CD8-positive, alpha-beta memory T cell (primary cell): ENCODE results near the gene AHDC1. TPM values are rescaled to one million over a fixed set of nuclear protein-coding genes. Genes with fewer than 3 reads are reported as not detected.
"Not testable (repeated sequence)": the region's sequence is repeated elsewhere in the genome, so short reads cannot be mapped to it uniquely, and the experiment has no call there.

ENCODE experiments used
- CTCF ChIA-PET: fragments of 350-600 bp; sonication (Branson Sonifier 250); formaldehyde crosslinking; loops from one replicate; lab custom pipeline; 2021; ENCODE audit warnings: antibody characterized with exemption; lab: Charles Lee
- POLR2A ChIA-PET: fragments of 350-600 bp; sonication (Branson Sonifier 250); formaldehyde crosslinking; loops from one replicate; lab custom pipeline; 2021; ENCODE audit warnings: antibody characterized with exemption; lab: Charles Lee
- DNase-seq, 5 donors: peaks; one replicate each; pipeline versions ENCODE4 v3.0.0 to v3.0.0-alpha.2; 2020 to 2022; ENCODE audit warnings: mixed read lengths in 1 of 5
- H3K27ac ChIP-seq: one replicate; pipeline ENCODE4 v1.7.0; 2013; ENCODE audit warnings: low read depth, mild to moderate bottlenecking, low read length, moderate library complexity
- H3K27me3 ChIP-seq: 2 replicates; pipeline ENCODE4 v1.7.0; 2013; ENCODE audit warnings: low read length, mild to moderate bottlenecking; ENCODE audit not compliant: insufficient read depth, poor library complexity, severe bottlenecking
- H3K36me3 ChIP-seq: 2 replicates; pipeline ENCODE4 v1.7.0; 2013; ENCODE audit warnings: mild to moderate bottlenecking, low read length, moderate library complexity; ENCODE audit not compliant: insufficient read depth
- H3K4me1 ChIP-seq: 2 replicates; pipeline ENCODE4 v1.7.0; 2013; ENCODE audit warnings: mild to moderate bottlenecking, low read length, moderate library complexity; ENCODE audit not compliant: insufficient read depth
- H3K4me3 ChIP-seq: 2 replicates; pipeline ENCODE4 v1.7.0; 2013; ENCODE audit warnings: mild to moderate bottlenecking, low read length
- H3K9me3 ChIP-seq: 2 replicates; pipeline ENCODE4 v1.7.0; 2013; ENCODE audit warnings: mild to moderate bottlenecking, low read length
- H3K27ac Mint-ChIP-seq, 8 donors: one replicate each; pipeline ENCODE4 v1.8.0; 2020 to 2021; ENCODE audit warnings: mixed read lengths in 8 of 8, mild to moderate bottlenecking in 6 of 8, inconsistent platforms in 3 of 8, moderate library complexity in 3 of 8
- H3K27me3 Mint-ChIP-seq, 2 donors: one replicate each; pipeline ENCODE4 v1.8.0; 2020 to 2021; ENCODE audit warnings: mixed read lengths in 2 of 2, mild to moderate bottlenecking in 1 of 2, moderate library complexity in 1 of 2
- H3K36me3 Mint-ChIP-seq, 3 donors: one replicate each; pipeline ENCODE4 v1.8.0; 2020 to 2021; ENCODE audit warnings: mixed read lengths in 3 of 3, inconsistent platforms in 1 of 3, mild to moderate bottlenecking in 1 of 3
- H3K4me1 Mint-ChIP-seq, 3 donors: one replicate each; pipeline ENCODE4 v1.8.0; 2020 to 2021; ENCODE audit warnings: mixed read lengths in 3 of 3, inconsistent platforms in 1 of 3, mild to moderate bottlenecking in 1 of 3
- H3K4me3 Mint-ChIP-seq, 7 donors: one replicate each; pipeline ENCODE4 v1.8.0; 2020 to 2021; ENCODE audit warnings: mixed read lengths in 7 of 7, mild to moderate bottlenecking in 6 of 7, moderate library complexity in 4 of 7, inconsistent platforms in 2 of 7
- H3K9me3 Mint-ChIP-seq, 5 donors: one replicate each; pipeline ENCODE4 v1.8.0; 2020 to 2022; ENCODE audit warnings: mixed read lengths in 5 of 5, mild to moderate bottlenecking in 3 of 5, moderate library complexity in 2 of 5, inconsistent platforms in 1 of 5
- polyA plus RNA-seq: library from polyadenylated mRNA; unstranded; fragments of 300-500 nt; fragmentation: Illumina TruSeq; gene quantifications from one replicate; pipeline ENCODE4 v1.2.3, GENCODE V29; 2021
- total RNA-seq, 2 experiments: library from RNA; stranded (reverse); gene quantifications; one replicate each; pipeline ENCODE4 v1.2.3, GENCODE V29; 2021

The AHDC1 gene
- total and polyA plus RNA-seq, 3 experiments from 2014 or later, result 1.9 to 11.5 (median 11.5) TPM

DNA sequence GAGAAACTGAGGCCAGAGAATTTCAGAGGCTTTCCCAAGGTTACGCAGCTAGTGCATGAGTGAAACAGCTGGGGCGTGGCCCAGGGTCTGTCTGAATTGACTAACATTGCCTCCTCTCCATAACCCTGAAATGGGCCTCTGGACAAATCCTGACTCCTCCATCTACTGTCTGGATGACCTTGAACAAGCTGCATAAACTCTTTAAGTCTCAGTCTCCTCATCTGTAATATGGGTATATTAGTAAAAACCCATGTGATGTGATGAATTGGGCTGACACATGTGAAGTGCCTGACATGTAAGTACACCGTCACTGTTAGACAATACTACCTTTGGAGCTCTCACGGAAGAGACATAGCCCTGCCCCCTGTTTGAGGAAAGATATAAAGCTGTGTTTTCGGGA is 43.4 kb upstream of the AHDC1 start:
- Mint-ChIP-seq H3K9me3 (no peaks in the 10 kb centered on the region), H3K27me3 (peaks cover 0 to 1% of the 10 kb centered on the region in 2 donors), H3K4me3 (no peak overlapping the region), H3K36me3 (no peaks in the 10 kb centered on the region), H3K27ac (peak overlapping the region in 1 of 8 donors; percentile 7), H3K4me1 (peaks cover 15 to 24% (median 16%) of the 10 kb centered on the region in 3 donors)
- Histone ChIP-seq H3K9me3 (no peaks in the 10 kb centered on the region), H3K36me3 (no peaks in the 10 kb centered on the region), H3K4me3 (no peak overlapping the region), H3K27me3 (no peaks in the 10 kb centered on the region), H3K4me1 (peaks cover 22% of the 10 kb centered on the region), H3K27ac (no peak overlapping the region)
- ChIA-PET POLR2A (interaction anchor here (0.7 kb wide), 1 partner anchor 11 kb away, joined by 3 read pairs; no protein-coding TSS in a partner anchor), CTCF (interaction anchor here (1.3 to 2.5 kb wide), 5 partner anchors 9 to 41 kb away, joined by 3 to 14 read pairs (median 5); no protein-coding TSS in a partner anchor)
- no peak for DNase-seq

DNA sequence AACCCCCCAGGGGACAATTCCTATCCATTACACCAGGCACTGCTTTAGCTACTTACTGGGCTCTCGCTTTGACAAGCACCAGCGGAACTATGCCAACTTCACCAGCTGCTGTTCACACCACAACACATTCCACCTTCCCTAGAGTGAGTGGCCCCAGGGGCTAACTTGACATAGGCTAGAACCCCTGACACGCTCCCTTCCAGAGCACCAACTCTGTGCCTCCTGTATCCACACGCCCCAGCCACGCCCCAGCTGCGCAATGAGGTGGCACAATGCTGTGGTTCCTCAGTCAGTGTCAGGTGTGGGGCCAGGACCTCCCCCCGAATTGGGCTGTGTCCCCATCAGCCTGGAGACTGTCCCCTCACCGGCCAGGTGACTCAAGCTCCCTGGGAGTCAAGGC is 42.7 kb upstream of the AHDC1 start:
- no peaks in the 10 kb centered on the region for H3K36me3 ChIP-seq
- peaks cover 22% of the 10 kb centered on the region for H3K4me1 ChIP-seq
- no peaks in the 10 kb centered on the region for H3K27me3 ChIP-seq
- no peak overlapping the region for H3K27ac ChIP-seq
- no peaks in the 10 kb centered on the region for H3K36me3 Mint-ChIP-seq
- H3K9me3 ChIP-seq, result no peaks in the 10 kb centered on the region
- no peak for DNase-seq
- ChIA-PET POLR2A (interaction anchor here (0.7 kb wide), 1 partner anchor 12 kb away, joined by 3 read pairs; no protein-coding TSS in a partner anchor), CTCF (interaction anchor here (1.1 to 2.5 kb wide), 6 partner anchors 10 to 40 kb away, joined by 3 to 14 read pairs (median 4); no protein-coding TSS in a partner anchor)
- H3K27me3 Mint-ChIP-seq, result peaks cover 0 to 1% of the 10 kb centered on the region in 2 donors
- no peak overlapping the region for H3K4me3 ChIP-seq
- H3K4me1 Mint-ChIP-seq, result peaks cover 15 to 24% (median 16%) of the 10 kb centered on the region in 3 donors
- H3K9me3 Mint-ChIP-seq, result no peaks in the 10 kb centered on the region
- H3K4me3 Mint-ChIP-seq, result no peak overlapping the region
- H3K27ac Mint-ChIP-seq, result peak overlapping the region in 1 of 8 donors; percentile 43

DNA sequence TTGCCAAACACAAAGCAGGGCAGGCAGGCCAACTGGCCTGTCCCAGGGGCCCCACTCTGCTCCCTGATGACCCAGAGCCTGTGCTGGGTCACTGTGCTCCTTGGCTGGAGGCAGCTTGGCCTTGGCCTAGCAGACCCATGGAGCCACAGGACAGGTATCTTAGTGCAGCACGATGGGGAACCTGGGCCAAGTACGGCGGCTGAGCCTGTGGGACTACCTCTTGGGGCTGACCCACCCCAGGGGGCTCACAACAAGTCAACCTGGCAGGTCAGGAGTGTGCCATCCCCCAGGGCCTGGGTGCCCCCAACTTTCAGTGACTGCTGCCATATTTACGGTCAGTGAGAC is 41.1 kb upstream of the AHDC1 start:
- Mint-ChIP-seq H3K27me3 (peaks cover 0 to 1% of the 10 kb centered on the region in 2 donors), H3K4me3 (no peak overlapping the region), H3K9me3 (no peaks in the 10 kb centered on the region), H3K4me1 (peaks cover 14 to 16% (median 15%) of the 10 kb centered on the region in 3 donors), H3K27ac (peak overlapping the region in 1 of 8 donors; percentile 77), H3K36me3 (no peaks in the 10 kb centered on the region)
- H3K36me3 ChIP-seq, result no peaks in the 10 kb centered on the region
- no peaks in the 10 kb centered on the region for H3K27me3 ChIP-seq
- CTCF ChIA-PET, result interaction anchor here (0.9 to 4.2 kb wide), 6 partner anchors 14 to 88 kb away, joined by 3 to 56 read pairs (median 4); partner anchors contain the start of genes FAM76A and IFI6
- H3K9me3 ChIP-seq, result no peaks in the 10 kb centered on the region
- POLR2A ChIA-PET, result interaction anchor here (0.8 kb wide), 1 partner anchor 40 kb away, joined by 3 read pairs; no protein-coding TSS in a partner anchor
- DNase-seq, result no peak
- H3K4me3 ChIP-seq, result no peak overlapping the region
- peaks cover 15% of the 10 kb centered on the region for H3K4me1 ChIP-seq
- H3K27ac ChIP-seq, result no peak overlapping the region

DNA sequence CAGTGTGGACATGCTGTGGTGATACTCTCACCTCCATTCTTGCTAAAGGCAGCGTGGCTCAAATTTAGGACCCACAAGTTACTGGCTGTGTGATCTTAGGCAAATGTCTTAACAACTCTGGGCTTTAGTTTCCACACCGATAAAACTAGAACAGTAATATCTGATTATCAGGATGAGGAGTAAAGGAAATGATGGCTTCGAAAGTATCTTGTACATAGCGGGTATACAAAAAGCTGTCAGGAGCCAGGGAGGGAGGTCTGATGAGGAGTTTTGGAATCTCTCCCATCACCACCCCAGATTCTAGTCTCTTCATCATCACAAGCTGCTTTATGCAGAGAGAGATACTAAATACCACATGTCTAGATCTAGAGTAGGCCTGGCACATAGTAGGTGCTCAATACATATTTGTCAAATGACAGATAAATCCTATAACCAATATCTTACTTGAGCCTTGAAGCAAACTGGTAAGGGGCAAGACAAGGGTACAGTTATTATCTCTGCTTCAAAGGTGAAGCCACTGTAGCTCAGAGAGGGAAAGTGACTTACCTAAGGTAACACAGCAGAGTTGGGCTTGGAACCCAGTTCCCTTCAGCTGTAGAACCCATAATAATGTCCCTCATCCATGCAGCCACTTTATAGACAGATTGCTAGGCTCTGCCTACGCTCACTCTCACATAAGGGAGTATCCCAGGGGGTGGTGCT is 40.6 kb upstream of the AHDC1 start:
- Mint-ChIP-seq H3K9me3 (no peaks in the 10 kb centered on the region), H3K27me3 (peaks cover 0 to 1% of the 10 kb centered on the region in 2 donors), H3K36me3 (no peaks in the 10 kb centered on the region), H3K4me3 (no peak overlapping the region), H3K27ac (peak overlapping the region in 7 of 8 donors; percentile 23 to 81 (median 72)), H3K4me1 (peaks cover 14 to 16% (median 15%) of the 10 kb centered on the region in 3 donors)
- CTCF ChIA-PET, result interaction anchor here (0.9 to 4.2 kb wide), 7 partner anchors 12 to 88 kb away, joined by 3 to 56 read pairs (median 5); partner anchors contain the start of genes FAM76A and IFI6
- Histone ChIP-seq H3K9me3 (no peaks in the 10 kb centered on the region), H3K27me3 (no peaks in the 10 kb centered on the region), H3K36me3 (no peaks in the 10 kb centered on the region), H3K4me1 (peaks cover 14% of the 10 kb centered on the region), H3K27ac (no peak overlapping the region), H3K4me3 (no peak overlapping the region)
- POLR2A ChIA-PET, result interaction anchor here (0.8 kb wide), 1 partner anchor 39 kb away, joined by 3 read pairs; no protein-coding TSS in a partner anchor
- DNase-seq, result no peak

DNA sequence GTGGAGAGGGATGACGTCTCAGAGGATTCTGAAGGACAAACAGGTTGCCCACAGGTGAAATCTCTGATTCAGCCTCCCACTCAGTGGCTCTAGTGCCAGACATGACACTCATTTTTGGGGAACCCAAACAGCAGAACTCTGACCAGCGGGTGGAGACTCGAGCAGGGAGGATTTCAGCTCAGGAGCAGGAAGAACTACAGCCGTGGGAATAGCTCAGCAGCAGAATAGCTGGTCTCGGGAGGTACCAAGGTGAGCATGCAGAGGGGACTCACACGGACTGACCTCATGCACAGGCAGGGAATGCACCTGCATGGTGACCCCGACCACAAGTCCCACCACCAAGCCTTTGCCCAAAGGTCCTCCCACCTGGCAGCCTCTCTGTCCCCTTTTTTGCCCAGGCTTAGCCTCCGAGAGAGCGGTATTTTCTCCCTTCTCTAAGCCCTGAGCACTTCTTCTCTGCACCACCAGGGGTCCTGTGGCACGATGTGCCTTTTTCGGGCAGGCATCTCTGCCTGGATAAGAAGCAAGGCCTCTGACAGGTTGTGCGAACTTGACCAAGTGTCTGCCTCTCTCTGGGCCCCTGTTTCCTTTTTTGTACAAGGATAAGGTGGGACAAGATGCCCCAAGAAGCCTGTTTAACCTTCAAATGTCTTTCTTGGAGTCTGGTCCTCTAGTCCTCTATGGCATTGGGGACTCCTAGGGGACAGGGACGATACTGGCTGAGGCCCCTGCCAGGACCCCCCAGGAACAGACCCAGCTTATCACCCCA is 39.8 kb upstream of the AHDC1 start:
- H3K27ac Mint-ChIP-seq, result peak overlapping the region; percentile 23 to 81 (median 60)
- CTCF ChIA-PET, result interaction anchor here (0.9 to 4.2 kb wide), 12 partner anchors 12 to 87 kb away, joined by 3 to 56 read pairs (median 4); partner anchors contain the start of genes FAM76A and IFI6
- Histone ChIP-seq H3K36me3 (no peaks in the 10 kb centered on the region), H3K27ac (no peak overlapping the region), H3K27me3 (no peaks in the 10 kb centered on the region), H3K9me3 (no peaks in the 10 kb centered on the region), H3K4me3 (no peak overlapping the region), H3K4me1 (peaks cover 14% of the 10 kb centered on the region)
- H3K9me3 Mint-ChIP-seq, result no peaks in the 10 kb centered on the region
- H3K27me3 Mint-ChIP-seq, result peaks cover 0 to 1% of the 10 kb centered on the region in 2 donors
- DNase-seq, result peak; percentile 53 to 82 (median 64)
- H3K4me3 Mint-ChIP-seq, result no peak overlapping the region
- POLR2A ChIA-PET, result interaction anchor here (0.7 kb wide), 1 partner anchor 19 kb away, joined by 3 read pairs; no protein-coding TSS in a partner anchor
- no peaks in the 10 kb centered on the region for H3K36me3 Mint-ChIP-seq
- peaks cover 14 to 21% (median 15%) of the 10 kb centered on the region in 3 donors for H3K4me1 Mint-ChIP-seq

DNA sequence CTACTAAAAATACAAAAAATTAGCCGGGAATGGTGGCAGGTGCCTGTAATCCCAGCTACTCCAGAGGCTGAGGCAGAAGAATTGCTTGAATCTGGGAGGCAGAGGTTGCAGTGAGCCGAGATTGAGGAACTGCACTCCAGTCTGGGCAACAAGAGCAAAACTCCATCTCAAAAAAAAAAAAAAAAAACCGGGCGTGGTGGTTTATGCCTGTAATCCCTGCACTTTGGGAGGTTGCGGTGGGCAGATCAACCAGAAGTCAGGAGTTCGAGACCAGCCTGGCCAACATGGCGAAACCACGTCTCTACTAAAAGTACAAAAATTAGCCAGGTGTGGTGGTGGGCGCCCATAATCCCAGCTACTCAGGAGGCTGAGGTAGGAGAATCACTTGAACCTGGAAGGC is 36.6 kb upstream of the AHDC1 start:
- not testable (repeated sequence) for H3K36me3 ChIP-seq, DNase-seq, H3K9me3 Mint-ChIP-seq, H3K9me3 ChIP-seq, H3K4me3 ChIP-seq, H3K36me3 Mint-ChIP-seq, H3K27ac Mint-ChIP-seq, H3K4me3 Mint-ChIP-seq, H3K27me3 ChIP-seq, H3K27me3 Mint-ChIP-seq, H3K27ac ChIP-seq
- POLR2A ChIA-PET, result interaction anchor here (0.6 to 0.7 kb wide), 3 partner anchors 10 to 294 kb away, joined by 3 to 6 read pairs (median 3); no protein-coding TSS in a partner anchor
- peaks cover 25 to 42% (median 28%) of the 10 kb centered on the region in 3 donors for H3K4me1 Mint-ChIP-seq
- peaks cover 22% of the 10 kb centered on the region for H3K4me1 ChIP-seq
- CTCF ChIA-PET, result interaction anchor here (0.9 to 2.0 kb wide), 7 partner anchors 11 to 284 kb away, joined by 3 to 7 read pairs (median 4); partner anchors contain the start of gene IFI6

DNA sequence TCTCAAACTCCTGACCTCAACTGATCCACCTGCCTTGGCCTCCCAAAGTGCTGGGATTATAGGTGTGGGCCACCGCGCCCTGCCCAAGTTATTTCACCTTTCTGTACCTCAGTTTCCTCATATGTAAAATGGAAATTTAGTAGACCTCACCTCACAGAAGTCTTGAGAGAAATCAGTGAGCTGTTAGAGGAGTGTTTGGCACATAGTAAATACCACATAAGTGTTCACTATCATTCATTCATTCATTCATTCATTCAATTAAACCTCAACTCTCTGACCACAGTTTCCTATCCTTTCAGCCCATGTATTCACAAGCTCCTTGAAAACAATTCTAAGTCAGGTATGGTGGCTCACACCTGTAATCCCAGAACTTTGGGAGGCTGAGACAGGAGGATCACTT is 34.9 kb upstream of the AHDC1 start:
- Mint-ChIP-seq H3K27me3 (no peaks in the 10 kb centered on the region), H3K9me3 (no peaks in the 10 kb centered on the region), H3K4me1 (peaks cover 23 to 44% (median 29%) of the 10 kb centered on the region in 3 donors), H3K36me3 (no peaks in the 10 kb centered on the region), H3K4me3 (no peak overlapping the region), H3K27ac (peak overlapping the region in 2 of 8 donors; percentile 23 to 30)
- Histone ChIP-seq H3K4me1 (peaks cover 26% of the 10 kb centered on the region), H3K9me3 (no peaks in the 10 kb centered on the region), H3K27ac (no peak overlapping the region), H3K36me3 (no peaks in the 10 kb centered on the region), H3K27me3 (no peaks in the 10 kb centered on the region), H3K4me3 (no peak overlapping the region)
- CTCF ChIA-PET, result interaction anchor here (0.7 to 1.9 kb wide), 5 partner anchors 18 to 32 kb away, joined by 3 to 6 read pairs (median 4); no protein-coding TSS in a partner anchor
- DNase-seq, result no peak
- POLR2A ChIA-PET, result no interaction called here
